ENCODE data around the gene BGN.
A peak's percentile ranks its signal among the peaks of the same experiment; 100 is the strongest.

BGN gene

GRCh38 chrX:153494541-153495361 lies at the start of gene BGN:
Gene BGN, plus strand, starts transcription at chrX:153494980. Its CDS starts 9,652 bp downstream, at chrX:153504632.
- no peak for DNase-seq

GRCh38 chrX:153445106-153445855 lies 49.5 kb upstream of the BGN start:
- no peak for DNase-seq

GRCh38 chrX:153445856-153446635 lies 48.7 kb upstream of the BGN start, which contains the start of gene TREX2:
Gene TREX2, minus strand, starts transcription at chrX:153446056. Its CDS starts 626 bp downstream, at chrX:153445430.
- no peak for DNase-seq

GRCh38 chrX:153446636-153446936 lies 48.2 kb upstream of the BGN start:
- DNase-seq: no peak

- DNase-seq: no peak
Observed at GRCh38 chrX:153446950-153447580, 47.7 kb upstream of the BGN start.

GRCh38 chrX:153447581-153447960 lies 47.2 kb upstream of the BGN start:
- no peak for DNase-seq

- DNase-seq: no peak
Observed at GRCh38 chrX:153448556-153449367, 46.0 kb upstream of the BGN start.

GRCh38 chrX:153449368-153450113 lies 45.2 kb upstream of the BGN start:
- DNase-seq: peak; percentile 11

GRCh38 chrX:153450114-153450948 lies 44.4 kb upstream of the BGN start:
- DNase-seq: no peak

- DNase-seq: no peak
Observed at GRCh38 chrX:153450949-153451277, 43.9 kb upstream of the BGN start.

GRCh38 chrX:153454901-153455550 lies 39.8 kb upstream of the BGN start:
- DNase-seq: no peak

- no peak for DNase-seq
Observed at GRCh38 chrX:153455571-153455970, 39.2 kb upstream of the BGN start.

- DNase-seq: no peak
Observed at GRCh38 chrX:153456161-153456560, 38.6 kb upstream of the BGN start.

- no peak for DNase-seq
Observed at GRCh38 chrX:153456704-153457103, 38.1 kb upstream of the BGN start.

GRCh38 chrX:153457136-153457825 lies 37.5 kb upstream of the BGN start:
- no peak for DNase-seq

GRCh38 chrX:153457827-153458466 lies 36.8 kb upstream of the BGN start:
- no peak for DNase-seq

- no peak for DNase-seq
Observed at GRCh38 chrX:153458476-153458875, 36.3 kb upstream of the BGN start.

- no peak for DNase-seq
Observed at GRCh38 chrX:153459986-153460385, 34.8 kb upstream of the BGN start.

GRCh38 chrX:153460826-153461225 lies 34.0 kb upstream of the BGN start:
- DNase-seq: peak; percentile 44
